Measurements from ENCODE around the gene ACIN1. TPM values are rescaled to one million over a fixed set of nuclear protein-coding genes. Genes with fewer than 3 reads are reported as not detected.

Gene ACIN1
- total and polyA plus RNA-seq, 3 donors from 2014 or later: 151 to 216 (median 209) TPM

GRCh38 chr14:23062002-23062401 lies 32.9 kb downstream of the ACIN1 start:
- Histone ChIP-seq H3K36me3 (ENCODE audit: low read depth, missing control alignments) (no peaks in the 10 kb centered on the region), H3K9me3 (no peaks in the 10 kb centered on the region)

GRCh38 chr14:23060536-23061260 lies 34.2 kb downstream of the ACIN1 start:
- Histone ChIP-seq H3K4me1 (peaks cover 17% of the 10 kb centered on the region), H3K4me3 (no peak overlapping the region), H3K27ac (no peak overlapping the region), H3K9me3 (no peaks in the 10 kb centered on the region), H3K27me3 (no peaks in the 10 kb centered on the region), H3K36me3 (ENCODE audit: low read depth, missing control alignments) (no peaks in the 10 kb centered on the region)
- intact Hi-C loops (cut with DNase I; ENCODE audit: low total_unique reads): no loop called here
- no peak for DNase-seq
- TF ChIP-seq POLR2A (IDR thresholded peaks at IDR 0.05): no peak
- TF ChIP-seq, protein P1, sequence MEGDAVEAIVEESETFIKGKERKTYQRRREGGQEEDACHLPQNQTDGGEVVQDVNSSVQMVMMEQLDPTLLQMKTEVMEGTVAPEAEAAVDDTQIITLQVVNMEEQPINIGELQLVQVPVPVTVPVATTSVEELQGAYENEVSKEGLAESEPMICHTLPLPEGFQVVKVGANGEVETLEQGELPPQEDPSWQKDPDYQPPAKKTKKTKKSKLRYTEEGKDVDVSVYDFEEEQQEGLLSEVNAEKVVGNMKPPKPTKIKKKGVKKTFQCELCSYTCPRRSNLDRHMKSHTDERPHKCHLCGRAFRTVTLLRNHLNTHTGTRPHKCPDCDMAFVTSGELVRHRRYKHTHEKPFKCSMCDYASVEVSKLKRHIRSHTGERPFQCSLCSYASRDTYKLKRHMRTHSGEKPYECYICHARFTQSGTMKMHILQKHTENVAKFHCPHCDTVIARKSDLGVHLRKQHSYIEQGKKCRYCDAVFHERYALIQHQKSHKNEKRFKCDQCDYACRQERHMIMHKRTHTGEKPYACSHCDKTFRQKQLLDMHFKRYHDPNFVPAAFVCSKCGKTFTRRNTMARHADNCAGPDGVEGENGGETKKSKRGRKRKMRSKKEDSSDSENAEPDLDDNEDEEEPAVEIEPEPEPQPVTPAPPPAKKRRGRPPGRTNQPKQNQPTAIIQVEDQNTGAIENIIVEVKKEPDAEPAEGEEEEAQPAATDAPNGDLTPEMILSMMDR (IDR thresholded peaks at IDR 0.05): no peak
- 86 to 92% methylated on average over 17 of the region's 17 CpGs for WGBS, 2 donors

More at GRCh38 chr14:23062002-23062401, 32.9 kb downstream of the ACIN1 start:
- H3K4me3 ChIP-seq: no peak overlapping the region
- no peaks in the 10 kb centered on the region for H3K27me3 ChIP-seq
- intact Hi-C loops (cut with DNase I; ENCODE audit: low total_unique reads): no loop called here
- peaks cover 9% of the 10 kb centered on the region for H3K4me1 ChIP-seq
- WGBS, 2 donors: 30 to 38% methylated on average over 4 of the region's 4 CpGs
- TF ChIP-seq, protein P1 (IDR thresholded peaks at IDR 0.05): no peak
- no peak for TF ChIP-seq POLR2A (IDR thresholded peaks at IDR 0.05)
- peak; percentile 81 for DNase-seq
- H3K27ac ChIP-seq: peak overlapping the region in 1 of 2 donors; percentile 26

- no peak for DNase-seq
- H3K4me1 ChIP-seq: peaks cover 17% of the 10 kb centered on the region
- no peaks in the 10 kb centered on the region for H3K36me3 ChIP-seq (ENCODE audit: low read depth, missing control alignments)
- no peaks in the 10 kb centered on the region for H3K9me3 ChIP-seq
- H3K27me3 ChIP-seq: no peaks in the 10 kb centered on the region
- H3K27ac ChIP-seq: no peak overlapping the region
- no peak for TF ChIP-seq POLR2A (IDR thresholded peaks at IDR 0.05)
- TF ChIP-seq, protein P1 (IDR thresholded peaks at IDR 0.05): no peak
- intact Hi-C loops (cut with DNase I; ENCODE audit: low total_unique reads): loop anchor here (5.0 kb wide), 1 partner anchor 72 kb away; no protein-coding TSS in a partner anchor
- 58 to 67% methylated on average over 31 to 32 of the region's 32 CpGs for WGBS, 2 donors
- H3K4me3 ChIP-seq: no peak overlapping the region
These were observed 36.1 kb downstream of the ACIN1 start for GRCh38 chr14:23058654-23059504.

DNA sequence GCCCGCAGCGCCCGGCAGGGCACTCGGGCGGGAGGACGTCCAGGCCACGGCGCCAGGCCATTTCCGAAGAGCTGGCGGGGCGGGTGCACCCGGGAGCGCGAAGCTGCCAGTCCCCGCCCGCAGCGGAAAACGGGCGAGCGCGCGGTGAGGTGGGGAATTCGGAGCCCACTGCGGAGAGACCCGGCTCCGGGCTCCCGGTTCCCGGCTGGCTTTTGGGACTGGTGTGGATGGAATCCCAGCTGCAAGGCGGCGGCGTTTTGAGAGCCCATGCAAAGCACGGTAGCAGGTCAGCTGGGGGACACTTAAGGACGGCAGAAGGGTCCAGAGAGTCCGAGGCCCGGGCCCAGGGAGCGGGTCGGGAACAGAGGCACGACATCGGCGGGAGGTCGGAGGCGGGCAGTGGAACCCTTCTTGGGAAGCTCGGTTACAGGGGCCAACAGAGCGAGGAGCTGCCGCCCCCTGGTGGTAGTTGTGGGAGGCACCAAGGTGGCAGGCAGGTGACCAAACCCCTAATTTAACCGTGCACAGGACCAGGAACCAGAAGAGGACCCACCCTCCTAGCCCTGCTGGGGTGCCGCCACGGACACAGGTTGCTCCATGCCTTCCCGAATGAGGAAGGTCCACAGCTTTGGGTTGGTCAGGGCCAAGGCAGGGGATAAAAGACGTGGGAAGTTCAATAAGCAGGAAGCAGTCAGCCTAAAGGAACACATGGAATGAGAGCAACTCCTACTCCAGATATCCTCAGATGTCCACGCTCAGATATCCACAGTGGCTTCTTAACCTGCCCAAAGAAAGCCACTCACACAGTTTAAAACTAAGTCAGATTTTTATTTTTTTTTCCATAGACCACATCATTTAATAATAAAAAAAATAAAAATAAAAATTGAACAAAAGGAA lies 36.9 kb downstream of the ACIN1 start:
- no peaks in the 10 kb centered on the region for H3K36me3 ChIP-seq (ENCODE audit: low read depth, missing control alignments)
- H3K9me3 ChIP-seq: no peaks in the 10 kb centered on the region
- intact Hi-C loops (cut with DNase I; ENCODE audit: low total_unique reads): loop anchor here (5.0 kb wide), 1 partner anchor 71 kb away; no protein-coding TSS in a partner anchor

More for the DNA sequence above, 36.9 kb downstream of the ACIN1 start:
- WGBS, 2 donors: 0 to 2% methylated on average over 19 to 50 of the region's 51 CpGs
- no peaks in the 10 kb centered on the region for H3K27me3 ChIP-seq
- TF ChIP-seq POLR2A (IDR thresholded peaks at IDR 0.05): no peak
- TF ChIP-seq, protein P1 (IDR thresholded peaks at IDR 0.05): peak; percentile 93 to 96 (median 95)
- DNase-seq: peak; percentile 92
- H3K27ac ChIP-seq: peak overlapping the region in 1 of 2 donors; percentile 59
- peaks cover 17% of the 10 kb centered on the region for H3K4me1 ChIP-seq
- H3K4me3 ChIP-seq: peak overlapping the region; percentile 68 to 70

All from testis (tissue), 3 donors.